HG02798 (cell line): ENCODE results near the gene TBC1D22B.
"Not testable (repeated sequence)": the region's sequence is repeated elsewhere in the genome, so short reads cannot be mapped to it uniquely, and the experiment has no call there.

Experiments
- ATAC-seq: cut with Tn5 transposase; IDR thresholded peaks from one replicate; pipeline ENCODE4 v1.9.1; 2021; ENCODE audit warnings: mild to moderate bottlenecking; ENCODE audit not compliant: unreplicated experiment, poor library complexity

The TBC1D22B gene

GRCh38 chr6:37317312-37318038 is 59.9 kb downstream of the TBC1D22B start:
- no peak for ATAC-seq

GRCh38 chr6:37319156-37319555 is 61.6 kb downstream of the TBC1D22B start:
- ATAC-seq, result no peak

GRCh38 chr6:37319856-37320480 is 62.4 kb downstream of the TBC1D22B start:
- ATAC-seq, result no peak

GRCh38 chr6:37320646-37321045 is 63.1 kb downstream of the TBC1D22B start:
- ATAC-seq, result no peak

DNA sequence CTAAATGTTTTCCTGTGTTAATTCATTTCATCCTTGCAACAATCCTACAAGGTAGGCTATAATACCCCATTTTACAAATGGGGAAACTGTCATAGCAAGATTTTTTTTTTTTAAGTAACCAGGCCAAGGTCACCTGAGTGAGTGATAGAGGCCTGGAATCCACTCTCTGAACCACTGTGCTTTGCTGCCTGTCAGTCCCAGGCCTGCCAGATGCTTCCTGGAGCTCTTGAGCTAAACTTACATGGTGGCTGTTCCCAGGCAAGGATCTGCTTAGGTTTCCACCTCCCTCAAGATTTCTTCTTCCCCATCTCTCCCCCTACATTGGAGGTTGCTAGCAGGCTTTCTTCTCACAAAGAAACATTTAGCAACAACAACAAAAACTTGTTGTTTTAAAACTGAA is 63.5 kb downstream of the TBC1D22B start:
- no peak for ATAC-seq

DNA sequence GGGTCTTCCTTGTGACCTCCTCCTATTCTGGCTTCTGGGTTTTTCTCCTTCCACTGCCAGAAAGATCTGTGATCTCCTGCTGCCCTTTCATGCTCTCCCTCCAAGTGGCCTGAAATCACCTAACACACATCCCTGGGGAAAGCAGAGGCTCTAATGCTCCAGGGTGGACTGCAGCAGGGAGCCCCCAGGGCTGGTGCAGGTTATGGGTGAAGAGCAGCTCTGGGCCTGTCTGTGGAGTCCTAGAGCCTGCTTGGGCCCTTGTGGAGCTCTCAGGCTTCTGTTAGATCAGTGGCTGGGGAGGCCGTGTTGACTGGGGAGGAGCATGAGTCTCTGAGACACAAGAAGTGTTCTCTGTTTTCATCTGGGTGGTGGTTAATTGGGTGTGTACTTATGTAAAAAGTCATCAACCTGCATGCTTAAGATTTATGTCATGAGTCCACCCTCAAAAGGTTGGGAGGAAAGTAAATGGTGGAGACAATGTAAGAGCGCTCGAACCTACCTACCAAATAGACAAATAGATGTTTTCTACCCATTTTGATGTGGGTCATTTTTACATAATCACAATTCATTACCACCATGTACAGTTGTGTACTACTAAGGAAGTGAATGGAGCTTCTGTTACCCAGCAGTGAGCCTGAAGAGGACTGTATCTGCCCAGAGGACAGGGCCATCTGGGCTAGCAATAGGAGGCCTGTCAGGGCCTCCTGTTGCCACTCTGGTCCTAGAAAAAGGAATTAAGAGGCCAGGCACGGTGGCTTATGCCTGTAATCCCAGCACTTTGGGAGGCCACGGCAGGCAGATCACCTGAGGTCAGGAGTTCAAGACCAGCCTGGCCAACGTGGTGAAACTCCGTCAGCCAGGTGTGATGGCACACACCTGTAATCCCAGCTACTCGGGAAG is 64.2 kb downstream of the TBC1D22B start:
- ATAC-seq, result no peak

- ATAC-seq, result no peak
Observed at GRCh38 chr6:37323580-37323979, 66.0 kb downstream of the TBC1D22B start.

DNA sequence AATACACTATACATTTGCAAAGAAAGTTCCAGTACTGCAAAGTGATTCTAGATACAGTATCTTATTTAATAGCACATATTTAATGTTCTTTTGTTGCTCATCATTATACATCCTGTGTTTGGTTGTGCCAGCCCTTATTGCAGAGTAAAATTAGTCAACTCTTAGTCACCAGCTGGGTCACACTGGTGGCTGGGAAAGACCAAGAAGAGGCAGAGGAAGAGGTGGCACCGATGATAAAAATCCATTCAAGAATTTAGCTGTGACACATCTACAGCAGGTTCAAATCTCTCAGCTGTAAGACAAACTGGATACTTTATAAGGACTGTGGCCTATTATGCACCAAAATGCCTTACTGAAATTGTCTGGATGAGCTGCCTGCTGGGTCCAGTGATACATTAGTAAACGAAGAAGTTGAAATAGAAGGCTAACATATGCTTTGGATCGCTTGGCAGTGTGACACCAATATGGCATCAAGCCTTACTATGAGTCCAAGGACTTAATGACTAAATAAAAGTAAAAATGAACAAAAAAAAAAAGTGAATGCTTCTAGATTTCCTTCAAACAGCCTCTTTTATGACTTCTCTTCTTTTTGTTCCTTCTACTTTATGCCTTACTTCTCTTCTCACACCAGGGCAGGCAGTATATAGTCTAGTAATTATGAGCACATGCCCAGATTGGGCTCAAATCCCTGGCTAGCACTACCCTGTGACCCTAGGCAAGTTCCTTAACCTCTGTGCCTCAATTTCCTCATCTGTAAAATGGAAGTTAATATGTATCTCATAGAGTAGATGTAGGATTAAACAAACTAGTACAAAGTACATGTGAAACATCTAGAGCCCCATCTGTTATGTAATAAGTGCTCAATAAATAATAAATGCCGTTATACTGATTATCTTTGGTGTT is 66.8 kb downstream of the TBC1D22B start:
- no peak for ATAC-seq

DNA sequence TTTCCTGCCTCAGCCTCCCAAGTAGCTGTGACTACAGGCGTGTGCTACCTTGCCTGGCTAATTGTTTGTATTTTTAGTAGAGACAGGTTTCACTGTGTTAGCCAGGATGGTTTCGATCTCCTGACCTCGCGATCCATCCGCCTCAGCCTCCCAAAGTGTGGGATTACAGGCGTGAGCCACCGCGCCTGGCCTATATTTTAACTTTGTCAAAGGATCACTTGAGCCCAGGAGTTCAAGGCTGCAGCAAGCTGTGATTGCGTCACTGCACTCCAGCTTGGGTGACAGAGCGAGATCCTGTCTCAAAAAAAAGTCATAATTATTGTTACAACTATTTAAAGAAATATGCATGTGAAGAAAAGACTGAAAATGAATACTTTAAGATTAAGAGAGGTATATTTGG is 72.8 kb downstream of the TBC1D22B start:
- not testable (repeated sequence) for ATAC-seq

DNA sequence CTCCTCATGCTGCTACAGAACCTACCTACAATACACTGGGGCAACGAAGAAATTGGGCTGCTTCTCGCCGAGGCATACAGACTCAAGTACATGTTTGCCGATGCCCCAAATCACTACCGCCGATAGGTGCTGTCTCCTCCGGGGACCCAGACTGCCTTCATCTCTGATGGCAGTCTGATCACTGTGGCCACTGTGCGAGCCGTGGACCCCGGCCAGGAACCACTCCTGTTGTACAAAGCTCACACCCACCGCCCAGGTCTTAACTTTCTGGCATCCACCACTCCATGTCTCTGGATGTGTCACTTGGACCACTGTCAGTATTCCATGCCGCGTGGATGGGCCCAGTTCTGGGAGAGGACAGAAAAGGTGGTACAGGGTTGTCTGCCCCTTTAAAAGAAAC is 73.5 kb downstream of the TBC1D22B start:
- no peak for ATAC-seq

GRCh38 chr6:37332894-37333293 is 75.3 kb downstream of the TBC1D22B start:
- no peak for ATAC-seq

DNA sequence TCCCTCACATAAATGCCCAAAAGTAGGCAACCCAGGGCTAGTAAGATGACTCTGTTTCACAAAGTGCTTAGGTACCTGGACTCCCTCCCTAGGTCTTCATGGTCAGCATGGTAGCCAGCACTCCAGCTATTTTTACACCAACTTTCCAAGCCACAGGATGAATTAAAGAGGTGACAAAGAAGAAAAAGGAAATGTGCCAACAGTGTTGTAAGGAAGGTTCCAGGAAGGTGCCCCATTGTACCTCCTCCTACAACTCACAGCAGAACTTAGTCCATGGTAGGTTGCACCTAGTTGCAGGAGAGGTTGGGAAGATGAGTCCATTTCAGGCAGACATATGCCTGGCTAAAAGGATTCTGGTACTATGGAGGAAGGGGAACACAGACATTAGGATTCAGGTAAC is 76.5 kb downstream of the TBC1D22B start:
- ATAC-seq, result no peak

DNA sequence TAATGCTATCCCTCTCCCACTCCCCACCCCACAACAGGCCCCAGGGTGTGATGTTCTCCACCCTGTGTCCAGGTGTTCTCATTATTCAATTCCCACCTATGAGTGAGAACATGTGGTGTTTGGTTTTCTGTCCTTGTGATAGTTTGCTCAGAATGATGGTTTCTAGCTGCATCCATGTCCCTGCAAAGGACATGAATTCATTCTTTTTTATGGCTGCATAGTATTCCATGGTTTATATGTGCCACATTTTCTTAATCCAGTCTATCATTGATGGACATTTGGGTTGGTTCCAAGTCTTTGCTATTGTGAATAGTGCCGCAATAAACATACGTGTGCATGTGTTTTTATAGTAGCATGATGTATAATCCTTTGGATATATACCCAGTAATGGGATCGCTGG is 80.7 kb downstream of the TBC1D22B start:
- not testable (repeated sequence) for ATAC-seq

DNA sequence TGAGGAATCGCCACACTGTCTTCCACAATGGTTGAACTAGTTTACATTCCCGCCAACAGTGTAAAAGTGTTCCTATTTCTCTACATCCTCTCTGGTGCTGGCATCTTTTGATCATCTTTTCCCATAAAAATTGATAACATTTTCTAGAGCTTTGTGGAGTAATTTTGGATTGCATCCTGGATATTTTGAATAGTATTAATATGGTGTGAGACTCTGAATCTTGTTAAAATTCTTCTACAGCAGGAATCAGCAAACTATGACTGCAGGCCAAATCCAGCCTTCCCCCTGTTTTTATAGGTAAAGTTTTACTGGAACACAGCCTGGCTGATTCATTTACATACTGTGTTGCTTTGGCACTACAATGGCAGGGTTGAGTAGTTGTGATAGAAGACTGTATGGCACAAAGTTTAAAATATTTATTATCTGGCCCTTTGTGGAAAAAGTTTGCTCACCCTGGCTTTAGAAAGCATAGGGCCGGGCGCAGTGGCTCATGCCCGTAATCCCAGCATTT is 81.2 kb downstream of the TBC1D22B start:
- no peak for ATAC-seq

DNA sequence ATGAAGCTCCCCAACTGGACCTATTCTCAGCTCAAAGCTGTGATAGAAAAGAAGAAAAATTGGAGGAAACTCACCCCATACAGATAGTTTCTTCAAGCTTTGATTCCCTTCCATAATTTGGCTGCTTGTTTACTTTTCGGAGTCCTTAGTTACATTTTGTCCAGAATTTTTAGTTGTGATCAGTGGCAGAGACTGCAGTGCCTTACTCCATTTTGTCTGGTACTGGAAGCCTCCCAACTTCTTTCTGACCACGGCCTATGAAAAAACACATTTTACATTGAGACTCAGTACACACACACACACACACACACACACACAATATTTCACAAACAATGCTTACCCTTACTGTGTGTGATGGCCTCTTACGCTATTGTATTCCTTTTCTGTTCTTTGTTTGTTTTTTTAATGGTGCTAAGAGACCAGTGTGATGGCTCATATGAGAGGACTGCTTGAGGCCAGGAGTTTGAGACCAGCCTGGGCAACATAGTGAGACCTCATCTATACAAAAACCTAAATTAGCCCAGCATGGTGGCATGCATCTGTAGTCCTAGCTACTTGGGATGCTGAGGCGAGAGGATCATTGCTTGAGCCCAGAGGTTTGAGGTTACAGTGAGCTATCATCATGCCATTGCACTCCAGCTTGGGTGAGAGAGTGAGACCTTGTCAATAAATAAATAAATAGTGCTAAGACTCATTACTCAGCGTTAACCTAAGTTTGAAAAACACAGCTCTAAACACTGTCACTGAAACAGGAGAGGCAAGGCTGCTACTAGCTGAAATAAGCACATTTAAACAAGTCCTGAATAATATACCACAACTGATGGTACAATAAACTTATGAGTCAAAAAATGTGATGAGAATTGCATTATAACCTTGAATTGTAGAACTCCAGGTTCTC is 82.4 kb downstream of the TBC1D22B start:
- ATAC-seq, result no peak

DNA sequence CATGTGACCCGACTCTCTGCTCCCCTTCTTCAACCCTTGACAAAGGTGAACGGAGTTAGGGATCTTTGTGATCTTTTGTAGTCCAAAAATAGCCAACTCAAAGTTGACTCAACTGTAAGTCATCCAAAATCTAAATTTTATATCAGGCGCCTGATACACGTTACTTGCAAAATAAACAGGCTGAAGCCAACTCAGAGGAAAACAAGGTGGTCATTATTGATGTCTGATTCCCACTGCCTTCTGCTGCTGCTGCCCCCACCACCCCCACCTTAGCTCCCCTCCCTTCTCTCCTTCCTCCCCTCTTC is 83.0 kb downstream of the TBC1D22B start:
- no peak for ATAC-seq

DNA sequence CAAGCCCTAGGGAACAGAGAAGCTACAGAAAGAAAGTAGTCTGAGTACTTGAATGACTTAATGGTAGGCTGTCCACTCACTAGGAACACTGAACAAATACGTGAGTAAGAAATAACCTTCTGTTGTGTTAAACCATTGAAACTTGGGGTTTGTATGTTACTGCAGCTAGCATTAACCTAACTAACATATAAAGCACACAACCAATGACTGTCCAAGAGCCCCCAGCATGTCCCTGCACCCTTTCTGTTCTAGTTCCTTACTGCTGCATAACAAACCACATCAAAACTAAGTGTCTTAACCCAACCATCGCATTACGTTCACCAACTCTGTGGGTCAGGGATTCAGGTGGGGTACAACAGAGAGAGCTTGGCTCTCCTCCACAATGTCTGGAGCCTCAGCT is 85.7 kb downstream of the TBC1D22B start:
- ATAC-seq, result no peak

DNA sequence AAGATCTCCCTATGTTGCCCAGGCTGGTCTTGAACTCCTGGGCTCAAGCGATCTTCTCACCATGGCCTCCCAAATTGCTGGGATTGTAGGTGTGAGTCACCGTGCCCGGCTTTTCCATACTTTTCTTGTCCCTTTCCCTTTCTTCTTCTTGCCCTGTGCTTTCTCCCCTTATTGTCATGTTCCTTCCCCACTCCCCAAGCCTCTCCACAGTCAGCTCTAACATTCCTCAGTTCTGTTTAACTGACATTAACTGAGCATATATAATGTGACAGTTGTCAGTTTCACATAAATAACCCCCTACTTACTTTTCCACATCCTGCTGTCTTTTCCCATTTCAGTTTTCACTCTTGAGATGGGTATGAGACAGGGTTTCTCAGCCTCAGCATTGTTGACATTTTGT is 86.7 kb downstream of the TBC1D22B start:
- no peak for ATAC-seq

- ATAC-seq, result not testable (repeated sequence)
Observed at GRCh38 chr6:37345804-37346203, 88.2 kb downstream of the TBC1D22B start.
